DOHH2 (cell line): Measurements from ENCODE around the gene ZC3H7A.

ENCODE experiments used
- H3F3A ChIP-seq: fragments of 200-600 bp; sonication (generic), shearing (Covaris generic); 2 replicates; pipeline ENCODE4 v1.6.0; 2016; ENCODE audit warnings: antibody characterized with exemption, mild to moderate bottlenecking; ENCODE audit not compliant: control insufficient read depth, insufficient read depth
- H3K27ac ChIP-seq: fragments of 200-600 bp; sonication (generic); 2 replicates; pipeline ENCODE4 v1.5.1; 2014; ENCODE audit warnings: low read depth, mild to moderate bottlenecking, low read length, moderate library complexity
- H3K27me3 ChIP-seq: fragments of 200-600 bp; sonication (generic); 2 replicates; pipeline ENCODE4 v1.6.1; 2014; ENCODE audit warnings: mild to moderate bottlenecking, low read length, mixed read lengths; ENCODE audit not compliant: control insufficient read depth
- H3K36me3 ChIP-seq: fragments of 200-600 bp; sonication (generic); 2 replicates; pipeline ENCODE4 v1.6.1; 2014; ENCODE audit warnings: mild to moderate bottlenecking, low read length, moderate library complexity, mixed read lengths; ENCODE audit not compliant: control insufficient read depth
- H3K4me1 ChIP-seq: fragments of 200-600 bp; sonication (generic); 2 replicates; pipeline ENCODE4 v1.6.1; 2014; ENCODE audit warnings: mild to moderate bottlenecking, low read length, mixed read lengths; ENCODE audit not compliant: control insufficient read depth
- H3K4me2 ChIP-seq: fragments of 200-600 bp; sonication (generic); 2 replicates; pipeline ENCODE4 v1.6.0; 2014; ENCODE audit warnings: mild to moderate bottlenecking, low read length, moderate library complexity
- H3K4me3 ChIP-seq: fragments of 200-600 bp; sonication (generic); 2 replicates; pipeline ENCODE4 v1.5.1; 2014; ENCODE audit warnings: mild to moderate bottlenecking, low read length, mixed read lengths
- H3K79me2 ChIP-seq: fragments of 200-600 bp; sonication (generic); 2 replicates; pipeline ENCODE4 v1.6.1; 2014; ENCODE audit warnings: mild to moderate bottlenecking, low read length, mixed read lengths; ENCODE audit not compliant: control insufficient read depth
- H3K9me2 ChIP-seq: fragments of 200-600 bp; sonication (generic); replicated peaks from 2 replicates; pipeline ENCODE4 v1.6.1; 2014; ENCODE audit warnings: mild to moderate bottlenecking, low read length, mixed read lengths; ENCODE audit not compliant: control insufficient read depth
- H3K9me3 ChIP-seq: fragments of 200-600 bp; sonication (generic); 2 replicates; pipeline ENCODE4 v1.6.1; 2014; ENCODE audit warnings: antibody characterized with exemption, low read length, mixed read lengths; ENCODE audit not compliant: control insufficient read depth, insufficient read depth
- H4K20me1 ChIP-seq: fragments of 200-600 bp; sonication (generic); 2 replicates; pipeline ENCODE4 v1.6.0; 2014; ENCODE audit warnings: low read depth, mild to moderate bottlenecking, antibody characterized with exemption, low read length, moderate library complexity; ENCODE audit not compliant: control insufficient read depth, insufficient read depth
- CTCF ChIP-seq: fragments of 200-600 bp; sonication (generic); IDR thresholded peaks from one replicate; pipeline ENCODE4 v1.5.1; 2014; ENCODE audit warnings: antibody characterized with exemption, mild to moderate bottlenecking, low read depth, low read length; ENCODE audit not compliant: poor library complexity, severe bottlenecking
- EZH2phosphoT487 ChIP-seq: fragments of 200-600 bp; sonication (generic); IDR thresholded peaks from 2 replicates; pipeline ENCODE4 v1.6.1; 2017; ENCODE audit warnings: borderline replicate concordance, mild to moderate bottlenecking, antibody characterized with exemption, low read length, moderate library complexity, mixed read lengths

Gene ZC3H7A

DNA sequence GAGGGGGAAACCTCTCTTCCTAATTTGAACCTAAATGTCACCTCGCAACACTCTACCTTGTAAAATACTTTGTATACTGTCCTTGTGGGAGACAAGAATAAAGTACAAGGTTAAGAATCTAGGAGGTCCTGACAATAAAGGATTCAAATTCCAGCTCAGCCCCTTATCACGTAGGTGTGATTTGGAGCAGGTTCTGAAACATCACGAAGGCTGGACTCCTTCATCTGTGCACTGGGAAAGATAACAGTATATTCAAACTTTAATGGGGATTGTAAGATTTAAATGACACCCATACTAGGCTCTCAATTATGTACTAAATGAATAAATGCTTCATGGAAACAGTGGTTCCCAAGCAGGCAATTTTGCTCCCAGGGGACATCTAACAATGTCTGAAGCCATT is 56.5 kb downstream of the ZC3H7A start:
- Histone ChIP-seq H3K27ac (no peak overlapping the region), H3F3A (peaks cover 15% of the 10 kb centered on the region), H3K36me3 (peaks cover 34% of the 10 kb centered on the region), H3K4me1 (peaks cover 60% of the 10 kb centered on the region), H3K27me3 (no peaks in the 10 kb centered on the region), H3K9me3 (no peaks in the 10 kb centered on the region), H4K20me1 (peaks cover 15% of the 10 kb centered on the region; the same call in 1 of the 2 replicates), H3K9me2 (no peaks in the 10 kb centered on the region), H3K79me2 (peaks cover 76% of the 10 kb centered on the region), H3K4me2 (peak overlapping the region; percentile 74), H3K4me3 (peak overlapping the region; percentile 92)
- no peak for TF ChIP-seq CTCF
- no peak for TF ChIP-seq EZH2phosphoT487

DNA sequence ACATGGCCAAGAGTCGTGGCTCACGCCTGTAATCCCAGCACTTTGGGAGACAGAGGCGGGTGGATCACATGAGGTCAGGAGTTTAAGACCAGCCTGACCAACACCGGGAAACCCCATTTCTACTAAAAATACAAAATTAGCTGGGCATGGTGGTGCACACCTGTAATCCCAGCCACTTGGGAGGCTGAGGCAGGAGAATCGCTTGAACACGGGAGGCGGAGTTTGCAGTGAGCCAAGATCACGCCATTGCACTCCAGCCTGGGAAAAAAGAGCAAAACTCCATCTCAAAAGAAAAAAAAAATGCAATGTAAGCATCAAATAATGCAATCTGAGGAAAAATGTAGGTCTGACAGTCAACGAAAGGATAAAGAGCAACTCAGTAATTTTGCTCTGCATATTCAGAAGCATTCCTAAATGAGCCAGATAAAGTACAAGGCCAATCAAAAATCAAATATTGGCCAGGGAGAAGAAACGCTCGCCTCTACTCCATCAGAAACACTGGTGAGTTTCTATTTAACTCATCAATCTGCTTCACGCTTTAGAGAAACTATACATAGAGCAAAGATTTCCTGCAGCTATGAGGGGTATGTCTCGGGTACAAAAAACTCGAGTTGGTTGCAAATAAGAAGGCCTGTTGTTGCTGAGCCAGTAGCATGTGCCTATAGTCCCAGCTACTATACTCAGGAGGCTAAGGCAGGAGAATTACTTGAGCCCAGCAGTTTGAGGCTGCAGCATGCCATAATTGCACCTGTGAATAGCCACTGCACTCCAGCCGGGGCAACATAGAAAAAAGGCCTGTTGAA is 58.1 kb downstream of the ZC3H7A start:
- TF ChIP-seq CTCF (no peak), EZH2phosphoT487 (no peak)
- Histone ChIP-seq H3K9me3 (no peaks in the 10 kb centered on the region), H3K4me1 (peaks cover 68% of the 10 kb centered on the region), H3K9me2 (no peaks in the 10 kb centered on the region), H3K79me2 (peaks cover 83% of the 10 kb centered on the region), H3K4me3 (no peak overlapping the region), H3K27me3 (no peaks in the 10 kb centered on the region), H3K4me2 (peak overlapping the region; percentile 74), H3F3A (peaks cover 6% of the 10 kb centered on the region), H3K36me3 (peaks cover 50% of the 10 kb centered on the region), H3K27ac (no peak overlapping the region), H4K20me1 (peaks cover 15% of the 10 kb centered on the region; the same call in 1 of the 2 replicates)

DNA sequence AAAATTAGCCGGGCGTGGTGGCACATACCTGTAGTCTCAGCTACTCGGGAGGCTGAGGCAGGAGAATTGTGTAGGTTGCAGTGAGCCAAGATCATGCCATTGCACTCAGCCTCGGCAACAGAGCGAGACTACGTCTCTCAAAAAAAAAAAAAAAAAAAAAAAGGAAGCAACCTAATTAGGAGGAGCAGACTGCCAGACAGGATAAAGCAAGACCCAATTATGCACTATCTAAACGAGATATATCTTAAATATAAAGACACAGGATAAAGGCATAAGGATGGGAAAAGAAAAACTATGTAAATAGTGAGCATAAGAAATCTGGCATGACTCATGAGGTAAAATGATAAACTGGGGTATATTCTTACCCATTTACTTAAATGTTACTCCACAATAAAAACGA is 59.3 kb downstream of the ZC3H7A start:
- peaks cover 62% of the 10 kb centered on the region for H3K4me1 ChIP-seq
- H4K20me1 ChIP-seq, result peaks cover 15% of the 10 kb centered on the region; the same call in 1 of the 2 replicates
- H3K4me2 ChIP-seq, result no peak overlapping the region
- peaks cover 77% of the 10 kb centered on the region for H3K79me2 ChIP-seq
- no peak overlapping the region for H3K4me3 ChIP-seq
- H3K27me3 ChIP-seq, result no peaks in the 10 kb centered on the region
- H3F3A ChIP-seq, result peaks cover 4% of the 10 kb centered on the region
- H3K9me3 ChIP-seq, result no peaks in the 10 kb centered on the region
- peaks cover 60% of the 10 kb centered on the region for H3K36me3 ChIP-seq
- TF ChIP-seq EZH2phosphoT487 (no peak), CTCF (no peak)
- H3K27ac ChIP-seq, result no peak overlapping the region
- H3K9me2 ChIP-seq, result no peaks in the 10 kb centered on the region
